CD4-positive, alpha-beta T cell treated with Interleukin-21 for 1 hour (primary cell): Measurements from ENCODE around the gene MYO6.
"Not testable (repeated sequence)": the region's sequence is repeated elsewhere in the genome, so short reads cannot be mapped to it uniquely, and the experiment has no call there.

ENCODE experiments used
- DNase-seq: peaks from one replicate; pipeline ENCODE4 v3.0.0-alpha.2; 2020

MYO6 gene

DNA sequence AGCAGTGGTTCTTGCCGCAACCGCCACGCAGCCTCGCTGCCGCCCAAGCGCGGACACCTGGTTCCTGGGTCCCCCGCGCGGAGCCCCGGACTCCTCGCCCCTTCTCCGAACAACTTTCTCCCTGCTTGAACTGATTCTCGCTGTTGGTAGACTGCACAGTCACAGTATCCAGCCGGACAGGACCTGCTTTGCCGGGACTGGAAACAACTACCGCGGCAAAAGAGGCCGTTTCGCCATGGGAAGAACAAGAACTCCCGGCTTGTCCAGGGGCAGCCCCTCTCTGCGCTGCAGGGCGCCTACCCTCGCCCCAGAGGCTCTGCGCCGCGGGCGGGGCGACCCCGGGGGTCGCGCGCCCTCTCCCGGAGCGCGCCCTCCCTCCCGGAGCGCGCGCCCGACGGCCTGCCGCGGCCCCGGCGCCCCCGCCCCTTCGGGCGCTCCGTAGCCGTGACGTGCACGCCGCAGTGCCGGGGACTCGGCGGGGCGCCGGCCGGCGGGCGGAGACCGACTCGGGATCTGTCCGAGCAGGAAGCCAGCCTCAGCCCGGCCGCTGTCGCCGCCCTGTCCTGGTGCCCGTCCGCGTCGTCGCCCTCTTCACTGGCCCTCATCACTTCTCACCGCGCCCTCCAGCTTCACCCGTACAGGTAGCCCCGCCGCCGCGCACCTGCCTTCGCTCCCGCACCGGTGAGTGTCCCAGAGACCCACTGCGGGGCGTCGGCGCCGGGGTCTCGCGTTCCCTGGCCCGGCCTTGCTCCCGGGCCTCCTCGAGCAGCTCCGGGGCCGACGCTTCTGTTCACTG lies at the start of gene MYO6:
Gene MYO6 (plus strand): TSS at position 497 of the 796 bp plus-strand sequence. CDS start 68,309 bp downstream, outside the sequence.
- DNase-seq = peak; percentile 48

DNA sequence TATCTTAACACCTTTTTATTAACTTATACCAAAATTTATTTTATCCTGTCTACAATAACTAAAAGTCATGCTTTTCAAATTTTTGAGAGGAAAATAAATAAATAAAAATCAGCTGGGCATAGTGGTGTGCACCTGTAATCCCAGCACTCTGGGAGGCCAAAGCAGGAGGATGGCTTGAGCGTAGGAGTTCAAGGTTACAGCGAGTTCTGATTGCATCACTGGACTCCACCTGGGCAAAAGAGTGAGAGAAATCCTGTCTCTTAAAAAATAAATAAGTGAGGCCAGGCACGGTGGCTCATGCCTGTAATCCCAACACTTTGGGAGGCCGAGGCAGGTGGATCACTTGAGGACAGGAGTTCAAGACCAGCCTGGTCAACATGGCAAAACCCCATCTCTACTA lies 40.7 kb upstream of the MYO6 start:
- DNase-seq = not testable (repeated sequence)

DNA sequence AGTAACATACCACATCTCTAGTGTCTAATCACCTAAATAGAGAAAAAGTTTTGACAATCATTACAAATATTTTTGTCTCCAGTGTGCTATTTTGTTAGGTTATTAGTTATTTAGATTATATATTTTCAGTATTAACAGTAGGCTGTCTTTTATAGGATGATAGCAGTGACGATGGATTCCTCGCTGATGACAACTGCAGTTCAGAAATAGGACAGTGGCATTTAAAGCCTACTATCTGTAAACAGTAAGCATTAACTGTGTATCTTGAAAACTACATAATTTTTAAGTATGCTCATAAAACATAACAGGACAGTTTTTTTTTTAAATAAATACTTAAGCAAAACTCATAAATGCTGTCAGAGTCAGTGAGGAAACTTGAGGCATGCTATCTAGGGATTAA lies 37.9 kb upstream of the MYO6 start:
- DNase-seq = no peak

- no peak for DNase-seq
Observed at GRCh38 chr6:75719133-75719532, 29.9 kb upstream of the MYO6 start.

DNA sequence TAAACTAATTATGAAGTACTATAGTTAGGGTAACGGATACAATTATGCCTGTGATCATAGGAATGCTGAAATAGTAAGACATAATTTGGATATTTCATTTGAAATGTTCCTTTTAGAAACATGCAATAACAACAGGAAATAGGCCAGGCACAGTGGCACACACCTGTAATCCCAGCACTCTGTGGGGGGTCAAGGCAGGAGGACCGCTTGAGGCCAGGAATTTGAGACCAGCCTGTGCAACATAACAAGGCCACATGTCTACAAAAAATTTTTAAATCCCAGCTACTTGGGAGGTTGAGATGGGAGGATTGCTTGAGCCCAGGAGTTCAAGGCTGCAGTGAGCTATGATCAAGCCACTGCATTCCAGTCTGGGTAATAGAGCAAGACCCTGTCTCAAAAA lies 25.7 kb upstream of the MYO6 start:
- no peak for DNase-seq

- DNase-seq = no peak
Observed at GRCh38 chr6:75727206-75727605, 21.8 kb upstream of the MYO6 start.

- DNase-seq = not testable (repeated sequence)
Observed at GRCh38 chr6:75731029-75731428, 18.0 kb upstream of the MYO6 start.

- no peak for DNase-seq
Observed at GRCh38 chr6:75735491-75736186, 13.4 kb upstream of the MYO6 start.

DNA sequence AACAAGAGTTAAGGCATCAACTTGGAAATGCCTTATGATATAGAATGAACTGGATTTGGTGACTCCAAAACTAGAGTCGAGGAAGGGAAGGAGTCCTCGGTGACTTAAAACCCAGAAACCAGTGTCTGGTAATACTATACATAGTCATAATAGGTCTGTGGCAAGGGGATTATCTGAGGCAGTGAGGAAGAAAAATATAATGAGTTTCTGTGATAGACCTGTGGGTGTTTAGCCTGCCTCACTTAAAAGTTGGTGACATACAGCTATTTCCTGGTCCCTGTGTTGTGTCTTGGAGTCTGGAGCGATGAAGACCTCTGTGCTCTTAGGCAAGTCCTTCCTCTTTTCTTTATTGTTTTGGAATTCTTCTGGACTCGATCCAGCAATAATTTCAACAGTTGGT lies 5.1 kb upstream of the MYO6 start:
- no peak for DNase-seq

DNA sequence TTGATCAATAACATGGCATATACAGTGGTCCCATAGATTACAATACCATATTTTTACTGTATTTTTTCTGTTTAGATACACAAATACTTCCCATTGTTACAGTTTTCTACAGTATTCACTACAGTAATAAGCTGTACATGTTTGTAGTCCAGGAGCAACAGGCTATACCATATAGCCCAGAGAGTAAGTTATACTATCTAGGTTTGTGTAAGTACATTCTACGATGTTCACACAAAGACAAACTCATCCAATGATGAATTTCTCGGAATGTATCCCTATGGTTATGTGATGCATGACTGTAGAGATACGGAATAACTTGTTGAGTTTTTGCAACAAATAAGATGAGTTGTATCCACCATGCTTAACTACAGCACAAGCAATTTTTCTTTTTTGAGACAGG lies 3.6 kb upstream of the MYO6 start:
- no peak for DNase-seq

GRCh38 chr6:75746221-75746620 lies 2.8 kb upstream of the MYO6 start:
- DNase-seq = no peak

DNA sequence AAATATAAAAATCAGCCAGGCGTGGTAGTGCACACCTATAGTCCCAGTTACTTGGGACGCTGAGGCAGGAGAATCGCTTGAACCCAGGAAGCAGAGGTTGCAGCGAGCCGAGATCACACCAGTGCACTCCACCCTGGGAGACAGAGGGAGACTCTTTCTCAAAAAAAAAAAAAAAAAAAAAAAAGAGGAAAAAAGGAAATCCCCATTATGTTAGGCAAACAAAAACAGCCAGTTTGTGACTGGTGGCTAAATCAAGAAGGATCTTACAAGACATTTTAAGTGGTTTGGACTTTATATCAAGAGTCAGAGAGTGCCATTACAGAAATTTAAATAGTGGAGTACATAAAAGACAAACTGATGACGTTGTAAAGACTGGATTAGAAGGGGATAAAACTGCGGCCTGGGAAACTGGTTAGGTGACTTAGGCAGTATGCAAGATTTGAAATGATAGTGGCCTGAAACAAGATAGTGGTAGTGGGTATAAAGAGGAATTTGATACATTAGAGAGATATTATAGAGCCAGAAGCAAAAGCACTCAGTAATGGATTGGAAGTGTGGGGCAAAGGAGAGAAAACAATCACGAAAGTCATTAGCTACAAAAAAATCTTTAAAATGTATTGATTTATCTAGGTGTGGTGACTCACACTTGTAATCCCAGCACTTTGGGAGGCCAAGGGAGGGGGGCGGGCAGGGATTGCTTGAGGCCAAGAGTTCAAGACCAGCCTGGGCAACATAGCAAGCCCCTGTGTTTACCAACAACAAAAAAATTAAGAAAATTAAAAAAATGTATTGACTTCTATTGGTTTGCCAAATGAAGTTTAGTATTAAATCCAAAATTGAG lies 1.7 kb upstream of the MYO6 start:
- DNase-seq = no peak

- no peak for DNase-seq
Observed at GRCh38 chr6:75748003-75748742, 866 bp upstream of the MYO6 start.

DNA sequence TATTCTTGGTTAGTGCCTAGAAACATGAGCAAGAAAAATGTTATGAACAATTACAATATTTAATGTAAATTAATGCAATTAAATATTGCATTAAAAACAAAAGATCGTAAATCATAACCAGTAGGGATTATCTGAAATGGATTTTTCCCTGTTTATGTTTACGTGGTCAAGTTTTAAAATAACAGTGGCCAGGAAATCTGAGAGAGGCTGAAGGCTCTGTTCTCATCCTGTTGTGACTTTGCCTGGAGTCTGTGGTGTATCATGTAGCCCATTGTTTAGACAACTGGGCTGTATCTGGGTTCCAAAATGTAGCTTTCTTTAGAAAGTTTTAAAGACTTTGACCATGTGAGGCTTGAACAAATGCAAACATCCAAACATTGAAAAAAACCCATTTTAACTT lies 2.4 kb downstream of the MYO6 start:
- DNase-seq = no peak

DNA sequence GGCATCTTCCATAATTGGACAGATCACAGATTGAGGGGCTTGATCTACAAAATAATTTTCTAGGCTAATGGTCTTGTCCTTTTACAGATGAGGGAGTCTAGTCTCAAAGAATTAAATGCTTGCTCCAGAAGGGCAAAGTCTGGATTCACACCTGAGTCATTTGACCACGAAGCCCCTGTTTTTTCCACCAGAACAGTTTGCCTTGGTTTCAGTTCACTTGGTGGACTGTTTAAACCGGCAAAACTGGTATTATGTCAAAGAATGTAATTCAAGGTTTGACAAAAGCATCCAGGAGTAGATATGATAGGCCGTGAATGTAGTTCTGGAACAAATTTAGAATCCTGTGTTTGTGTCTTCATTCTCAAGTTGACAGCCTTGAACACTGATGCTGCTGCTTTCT lies 3.3 kb downstream of the MYO6 start:
- DNase-seq = no peak

GRCh38 chr6:75755704-75756103 lies 6.7 kb downstream of the MYO6 start:
- no peak for DNase-seq

- no peak for DNase-seq
Observed at GRCh38 chr6:75757295-75757694, 8.3 kb downstream of the MYO6 start.

- no peak for DNase-seq
Observed at GRCh38 chr6:75758061-75758460, 9.0 kb downstream of the MYO6 start.

DNA sequence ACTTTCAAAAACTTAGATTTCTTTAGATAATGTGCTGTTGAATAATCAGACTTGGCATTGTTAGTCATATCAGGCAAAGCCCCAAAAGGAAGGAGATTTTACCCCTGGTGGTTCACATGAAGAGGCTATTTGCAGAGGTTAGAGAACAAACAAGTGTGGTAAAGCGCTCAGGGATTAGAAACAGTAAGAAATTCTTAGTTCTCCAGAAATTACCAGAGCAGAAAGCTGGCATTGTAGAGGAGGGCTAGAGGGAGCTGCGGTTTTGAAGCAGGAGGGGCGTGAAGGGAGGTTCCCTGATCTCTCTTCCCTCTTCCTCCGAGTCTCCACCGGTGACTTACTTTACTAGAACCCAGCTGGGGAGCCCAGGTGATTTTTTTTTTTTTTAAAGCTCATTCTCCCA lies 10.2 kb downstream of the MYO6 start:
- no peak for DNase-seq

GRCh38 chr6:75760320-75760719 lies 11.3 kb downstream of the MYO6 start:
- no peak for DNase-seq

DNA sequence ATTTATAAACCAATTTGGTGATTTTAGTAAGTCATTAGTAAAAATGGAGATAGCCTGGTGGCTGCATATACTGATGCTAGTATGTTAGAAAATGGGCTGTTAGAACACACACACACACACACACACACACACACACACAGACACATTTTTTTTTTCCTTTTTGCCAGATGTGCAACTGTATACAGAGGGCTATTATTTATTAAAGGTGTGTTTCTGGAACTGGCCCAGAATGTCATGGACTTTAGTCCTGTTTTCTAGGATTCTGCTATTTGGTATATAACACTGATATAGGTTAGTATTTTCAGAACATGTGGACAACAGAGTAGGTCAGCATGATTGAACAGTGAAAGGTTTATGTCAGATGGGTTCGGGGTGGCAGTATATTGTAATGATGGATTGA lies 12.4 kb downstream of the MYO6 start:
- DNase-seq = no peak

- DNase-seq = no peak
Observed at GRCh38 chr6:75762063-75762462, 13.0 kb downstream of the MYO6 start.

DNA sequence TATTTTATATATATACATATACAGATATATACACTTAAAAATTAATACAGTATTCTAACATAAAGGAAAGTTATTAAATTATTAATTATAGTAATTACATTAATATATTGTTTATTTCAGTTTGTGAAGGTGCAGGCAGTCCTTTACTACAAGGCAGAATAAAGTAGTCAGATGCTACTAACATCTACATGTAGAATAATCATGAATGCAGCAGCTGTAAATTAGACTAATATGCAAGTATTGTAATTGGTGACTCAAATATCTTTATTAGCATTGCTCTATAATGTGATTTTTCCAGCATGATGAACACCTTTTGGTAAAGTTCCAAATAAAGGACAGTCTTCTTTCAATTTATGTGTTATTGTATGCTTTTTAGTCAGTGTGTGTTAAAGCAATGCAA lies 17.3 kb downstream of the MYO6 start:
- DNase-seq = no peak
